ENCODE results near the gene SPEG.

- no peak for TF ChIP-seq ZNF274 (IDR thresholded peaks at IDR 0.05; ENCODE audit: low read depth, low read length)
- TF ChIP-seq YY1 (IDR thresholded peaks at IDR 0.05; ENCODE audit: insufficient read depth, insufficient read length): no peak
- no peak for TF ChIP-seq SUZ12 (IDR thresholded peaks at IDR 0.05; ENCODE audit: extremely low read depth, insufficient read depth, insufficient read length)
Observed at GRCh38 chr2:219538504-219538951, 103.9 kb downstream of the SPEG start.
